Caco-2 (cell line): ENCODE measurements around the gene MSH2. TPM values are rescaled to one million over a fixed set of nuclear protein-coding genes. Genes with fewer than 3 reads are reported as not detected.

Experiments
- BruUV-seq: library from RNA; stranded (reverse); fragments of 400-500 nt; replicated peaks from 2 replicates; lab custom pipeline; 2021; lab: Mats Ljungman, UMichigan
- CTCF ChIA-PET: fragments of 300-600 bp; sonication (Branson Sonifier 250); formaldehyde crosslinking; loops from one replicate; lab custom pipeline; 2022; ENCODE audit warnings: antibody characterized with exemption; lab: Charles Lee
- POLR2A ChIA-PET: fragments of 300-600 bp; sonication (Branson Sonifier 250); formaldehyde crosslinking; loops from one replicate; lab custom pipeline; 2022; ENCODE audit warnings: antibody characterized with exemption; lab: Charles Lee
- DNase-seq, 2 experiments: peaks; one replicate each; pipeline versions ENCODE4 v3.0.0 to v3.0.0-alpha.2; 2020 to 2022
- H3K27me3 ChIP-seq: replicated peaks from 2 replicates; pipeline ENCODE4 v1.6.0; 2011; ENCODE audit warnings: low read length; ENCODE audit not compliant: control insufficient read depth, insufficient read depth
- H3K36me3 ChIP-seq: 2 replicates; pipeline ENCODE4 v1.5.1; 2011; ENCODE audit warnings: low read length; ENCODE audit not compliant: control insufficient read depth, insufficient read depth
- H3K4me1 ChIP-seq: fragments of 250-450 bp; sonication (Bioruptor Pico); 2 replicates; pipeline ENCODE4 v1.5.1; 2020; ENCODE audit warnings: mild to moderate bottlenecking
- H3K4me3 ChIP-seq: 2 replicates; pipeline ENCODE4 v1.5.1; 2011; ENCODE audit warnings: low read depth, mild to moderate bottlenecking, control low read depth, low read length
- H3K9me3 ChIP-seq: fragments of 250-450 bp; sonication (Bioruptor Pico); 2 replicates; pipeline ENCODE4 v1.5.1; 2020; ENCODE audit warnings: mild to moderate bottlenecking, moderate library complexity
- H3K27ac Mint-ChIP-seq: one replicate; pipeline ENCODE4 v1.8.0; 2022; ENCODE audit warnings: mixed read lengths; ENCODE audit not compliant: unreplicated experiment
- H3K27me3 Mint-ChIP-seq: one replicate; pipeline ENCODE4 v1.8.0; 2022; ENCODE audit warnings: mixed read lengths; ENCODE audit not compliant: insufficient read depth, unreplicated experiment
- H3K36me3 Mint-ChIP-seq: one replicate; pipeline ENCODE4 v1.8.0; 2022; ENCODE audit warnings: mild to moderate bottlenecking, mixed read lengths; ENCODE audit not compliant: insufficient read depth, unreplicated experiment
- H3K4me1 Mint-ChIP-seq: one replicate; pipeline ENCODE4 v1.8.0; 2022; ENCODE audit warnings: low read depth, mixed read lengths; ENCODE audit not compliant: unreplicated experiment
- H3K4me3 Mint-ChIP-seq: one replicate; pipeline ENCODE4 v1.8.0; 2022; ENCODE audit warnings: mild to moderate bottlenecking, moderate library complexity, mixed read lengths; ENCODE audit not compliant: unreplicated experiment
- H3K9me3 Mint-ChIP-seq: one replicate; pipeline ENCODE4 v1.8.0; 2022; ENCODE audit warnings: mixed read lengths; ENCODE audit not compliant: unreplicated experiment
- CTCF ChIP-seq, 2 experiments: fragments of 200-600 bp in 1 of 2; IDR thresholded peaks; 1 replicate in 1 of 2; 2 replicates in 1 of 2; pipeline versions ENCODE4 v1.5.1 to v1.8.0; 2011 to 2022; ENCODE audit warnings: antibody characterized with exemption in 1 of 2, control low read depth in 1 of 2, inconsistent platforms in 1 of 2, low read depth in 1 of 2, low read length in 1 of 2, mild to moderate bottlenecking in 1 of 2, moderate library complexity in 1 of 2; ENCODE audit not compliant: insufficient read depth in 1 of 2, severe bottlenecking in 1 of 2, unreplicated experiment in 1 of 2
- intact Hi-C: fragments of 100-400 bp; cut with micrococcal nuclease; formaldehyde crosslinking; loops from one replicate; pipeline ENCODE4 v1.10.0; 2022; ENCODE audit not compliant: unreplicated experiment
- total RNA-seq: library from RNA; stranded (reverse); gene quantifications from 2 replicates; pipeline ENCODE4 v1.2.3, GENCODE V29; 2022

MSH2 gene
- total RNA-seq, 1 experiment from 2014 or later, result 72.5 TPM

- Histone ChIP-seq H3K27me3 (no peaks in the 10 kb centered on the region), H3K4me3 (no peak overlapping the region), H3K9me3 (no peaks in the 10 kb centered on the region; the same call in 1 of the 2 replicates), H3K4me1 (no peaks in the 10 kb centered on the region), H3K36me3 (no peaks in the 10 kb centered on the region)
- Mint-ChIP-seq H3K4me3 (no peak overlapping the region), H3K27ac (no peak overlapping the region), H3K36me3 (no peaks in the 10 kb centered on the region), H3K27me3 (peaks cover 7% of the 10 kb centered on the region), H3K4me1 (no peaks in the 10 kb centered on the region), H3K9me3 (peaks cover 16% of the 10 kb centered on the region)
- BruUV-seq, result no TSS peak
- ChIA-PET POLR2A (no interaction called here), CTCF (no interaction called here)
- TF ChIP-seq CTCF (IDR thresholded peaks at IDR 0.05; ENCODE audit: insufficient read depth in 1 of 2, low read depth in 1 of 2, low read length in 1 of 2, severe bottlenecking in 1 of 2, unreplicated experiment in 1 of 2), result no peak
- DNase-seq, result peak; percentile 52 to 62
- intact Hi-C loops, result no loop called here
These were observed 109.7 kb downstream of the MSH2 start for GRCh38 chr2:47512581-47513083.

GRCh38 chr2:47513981-47514520, 111.1 kb downstream of the MSH2 start:
- ChIA-PET CTCF (no interaction called here), POLR2A (no interaction called here)
- intact Hi-C loops, result no loop called here
- Histone ChIP-seq H3K9me3 (no peaks in the 10 kb centered on the region; the same call in 1 of the 2 replicates), H3K4me3 (no peak overlapping the region), H3K27me3 (no peaks in the 10 kb centered on the region), H3K4me1 (no peaks in the 10 kb centered on the region), H3K36me3 (no peaks in the 10 kb centered on the region)
- TF ChIP-seq CTCF (IDR thresholded peaks at IDR 0.05; ENCODE audit: insufficient read depth in 1 of 2, low read depth in 1 of 2, low read length in 1 of 2, severe bottlenecking in 1 of 2, unreplicated experiment in 1 of 2), result no peak
- DNase-seq, result no peak
- no TSS peak for BruUV-seq
- no peaks in the 10 kb centered on the region for H3K36me3 Mint-ChIP-seq
- H3K9me3 Mint-ChIP-seq, result peaks cover 16% of the 10 kb centered on the region
- no peak overlapping the region for H3K27ac Mint-ChIP-seq
- H3K4me3 Mint-ChIP-seq, result no peak overlapping the region
- H3K4me1 Mint-ChIP-seq, result no peaks in the 10 kb centered on the region
- peaks cover 3% of the 10 kb centered on the region for H3K27me3 Mint-ChIP-seq

GRCh38 chr2:47516360-47517104, 113.6 kb downstream of the MSH2 start:
- POLR2A ChIA-PET, result no interaction called here
- no peaks in the 10 kb centered on the region for H3K27me3 ChIP-seq
- H3K4me3 ChIP-seq, result no peak overlapping the region
- Mint-ChIP-seq H3K4me1 (no peaks in the 10 kb centered on the region), H3K27ac (no peak overlapping the region), H3K36me3 (peaks cover 6% of the 10 kb centered on the region), H3K9me3 (peaks cover 16% of the 10 kb centered on the region), H3K4me3 (no peak overlapping the region), H3K27me3 (peaks cover 6% of the 10 kb centered on the region)
- no peaks in the 10 kb centered on the region; the same call in 1 of the 2 replicates for H3K9me3 ChIP-seq
- BruUV-seq, result no TSS peak
- no peak for DNase-seq
- intact Hi-C loops, result no loop called here
- CTCF ChIA-PET, result no interaction called here
- no peaks in the 10 kb centered on the region for H3K4me1 ChIP-seq
- no peak for TF ChIP-seq CTCF (IDR thresholded peaks at IDR 0.05; ENCODE audit: insufficient read depth in 1 of 2, low read depth in 1 of 2, low read length in 1 of 2, severe bottlenecking in 1 of 2, unreplicated experiment in 1 of 2)
- H3K36me3 ChIP-seq, result no peaks in the 10 kb centered on the region
